Rectal smooth muscle tissue (tissue), 1 donor: ENCODE results near the gene SORBS1.

Experiments used
- H3K27ac ChIP-seq: one replicate; pipeline ENCODE4 v1.7.0; 2013; ENCODE audit warnings: low read depth, low read length, inconsistent platforms
- H3K27me3 ChIP-seq: one replicate; pipeline ENCODE4 v1.7.0; 2013; ENCODE audit warnings: low read length; ENCODE audit not compliant: control insufficient read depth, insufficient read depth
- H3K36me3 ChIP-seq: one replicate; pipeline ENCODE4 v1.7.0; 2013; ENCODE audit warnings: low read length; ENCODE audit not compliant: control insufficient read depth, insufficient read depth
- H3K4me1 ChIP-seq: one replicate; pipeline ENCODE4 v1.7.0; 2013; ENCODE audit warnings: low read length; ENCODE audit not compliant: control insufficient read depth, insufficient read depth
- H3K4me3 ChIP-seq: one replicate; pipeline ENCODE4 v1.7.0; 2013; ENCODE audit warnings: low read length
- H3K9ac ChIP-seq: one replicate; pipeline ENCODE4 v1.7.0; 2013; ENCODE audit warnings: low read length

Gene SORBS1

GRCh38 chr10:95533590-95533989 lies 27.6 kb downstream of the SORBS1 start:
- Histone ChIP-seq H3K4me3 (no peak overlapping the region), H3K4me1 (peaks cover 92% of the 10 kb centered on the region), H3K27ac (peak overlapping the region; percentile 99), H3K9ac (no peak overlapping the region), H3K27me3 (no peaks in the 10 kb centered on the region), H3K36me3 (no peaks in the 10 kb centered on the region)

DNA sequence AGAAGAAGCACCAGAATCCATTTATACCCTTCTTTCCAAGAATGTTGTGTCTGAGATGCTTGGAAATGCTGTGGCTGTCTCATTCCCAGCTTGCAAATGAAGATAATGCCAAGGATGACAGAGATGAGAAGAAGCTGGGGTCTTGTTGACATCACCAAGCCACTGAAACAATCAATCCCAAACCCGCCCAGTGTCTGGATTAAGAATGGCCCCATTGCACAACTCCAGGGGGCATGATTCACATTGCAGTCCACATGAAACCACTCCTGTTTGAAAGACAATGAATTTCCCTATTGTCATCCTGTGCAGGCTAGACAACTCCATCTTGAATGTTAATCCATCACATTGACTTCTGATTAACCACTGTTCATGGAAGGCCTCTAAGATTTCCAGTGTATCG lies 28.6 kb downstream of the SORBS1 start:
- peaks cover 90% of the 10 kb centered on the region for H3K4me1 ChIP-seq
- H3K4me3 ChIP-seq: no peak overlapping the region
- no peak overlapping the region for H3K9ac ChIP-seq
- H3K27me3 ChIP-seq: no peaks in the 10 kb centered on the region
- no peaks in the 10 kb centered on the region for H3K36me3 ChIP-seq
- H3K27ac ChIP-seq: peak overlapping the region; percentile 99

GRCh38 chr10:95531994-95532399 lies 29.2 kb downstream of the SORBS1 start:
- H3K27me3 ChIP-seq: no peaks in the 10 kb centered on the region
- H3K36me3 ChIP-seq: no peaks in the 10 kb centered on the region
- peaks cover 87% of the 10 kb centered on the region for H3K4me1 ChIP-seq
- H3K4me3 ChIP-seq: no peak overlapping the region
- no peak overlapping the region for H3K9ac ChIP-seq
- peak overlapping the region; percentile 99 for H3K27ac ChIP-seq

DNA sequence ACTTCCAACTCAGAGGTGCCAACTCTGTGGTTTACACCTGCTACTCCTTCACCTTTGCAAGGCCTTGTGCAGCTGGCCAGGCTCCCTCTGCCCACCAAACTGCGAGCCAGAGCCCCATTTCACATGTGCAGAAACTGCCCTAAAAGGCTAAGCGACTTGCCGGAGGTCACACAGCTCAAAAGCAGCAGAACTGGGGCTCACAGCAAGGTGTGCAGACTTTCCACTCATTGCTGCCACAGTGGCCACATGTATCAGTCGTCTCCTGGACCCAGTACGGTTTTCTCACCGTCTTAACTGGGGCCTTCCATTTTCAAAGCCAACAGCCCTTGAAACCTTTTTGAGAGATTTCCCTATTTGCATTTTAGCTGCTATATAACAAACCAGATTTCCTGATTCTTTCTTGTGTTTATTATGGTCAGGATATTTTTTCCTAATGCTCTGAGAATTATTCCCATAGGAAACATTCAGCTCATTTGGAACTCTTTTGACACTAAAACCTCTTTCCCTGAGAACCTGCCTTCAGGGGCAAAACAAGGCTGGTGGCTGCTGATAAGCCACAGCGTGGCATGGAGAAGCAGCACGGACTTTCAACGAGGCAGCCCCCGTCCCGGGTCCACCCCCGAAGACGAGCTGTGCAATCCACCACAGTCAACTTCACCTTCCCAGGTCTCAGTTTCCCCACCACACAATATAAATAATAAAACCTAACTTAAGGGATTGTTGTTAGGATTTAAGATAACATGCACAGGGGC lies 29.9 kb downstream of the SORBS1 start:
- Histone ChIP-seq H3K27ac (peak overlapping the region; percentile 99), H3K9ac (no peak overlapping the region), H3K27me3 (no peaks in the 10 kb centered on the region), H3K4me3 (no peak overlapping the region), H3K4me1 (peaks cover 86% of the 10 kb centered on the region), H3K36me3 (no peaks in the 10 kb centered on the region)

GRCh38 chr10:95530561-95530960 lies 30.6 kb downstream of the SORBS1 start:
- no peak overlapping the region for H3K9ac ChIP-seq
- no peaks in the 10 kb centered on the region for H3K36me3 ChIP-seq
- no peak overlapping the region for H3K4me3 ChIP-seq
- peaks cover 87% of the 10 kb centered on the region for H3K4me1 ChIP-seq
- peak overlapping the region; percentile 99 for H3K27ac ChIP-seq
- H3K27me3 ChIP-seq: no peaks in the 10 kb centered on the region

DNA sequence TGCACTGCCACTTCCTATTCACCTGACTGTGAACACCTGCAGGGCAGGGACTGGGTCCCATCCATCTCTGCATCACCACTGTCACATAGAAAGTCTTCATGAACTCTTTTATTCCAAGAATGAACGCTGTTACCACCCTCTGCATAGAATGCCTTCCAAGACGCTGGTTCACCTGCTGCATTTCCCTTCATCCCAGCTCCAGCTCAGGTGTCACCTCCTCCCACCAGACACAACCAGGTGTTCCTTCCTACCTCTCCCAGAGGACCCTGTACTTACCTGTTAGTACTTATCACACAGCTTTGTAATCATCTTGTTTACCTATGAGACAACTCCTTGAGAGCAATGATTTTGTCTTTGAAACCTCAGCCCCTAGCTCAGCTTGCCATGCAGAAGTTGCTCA lies 31.1 kb downstream of the SORBS1 start:
- no peak overlapping the region for H3K9ac ChIP-seq
- H3K27me3 ChIP-seq: no peaks in the 10 kb centered on the region
- no peak overlapping the region for H3K4me3 ChIP-seq
- H3K27ac ChIP-seq: peak overlapping the region; percentile 99
- H3K36me3 ChIP-seq: no peaks in the 10 kb centered on the region
- H3K4me1 ChIP-seq: peaks cover 87% of the 10 kb centered on the region

- Histone ChIP-seq H3K36me3 (no peaks in the 10 kb centered on the region), H3K4me3 (no peak overlapping the region), H3K9ac (no peak overlapping the region), H3K4me1 (peaks cover 72% of the 10 kb centered on the region), H3K27me3 (no peaks in the 10 kb centered on the region), H3K27ac (peak overlapping the region; percentile 85)
Observed at GRCh38 chr10:95526044-95526443, 35.1 kb downstream of the SORBS1 start.

DNA sequence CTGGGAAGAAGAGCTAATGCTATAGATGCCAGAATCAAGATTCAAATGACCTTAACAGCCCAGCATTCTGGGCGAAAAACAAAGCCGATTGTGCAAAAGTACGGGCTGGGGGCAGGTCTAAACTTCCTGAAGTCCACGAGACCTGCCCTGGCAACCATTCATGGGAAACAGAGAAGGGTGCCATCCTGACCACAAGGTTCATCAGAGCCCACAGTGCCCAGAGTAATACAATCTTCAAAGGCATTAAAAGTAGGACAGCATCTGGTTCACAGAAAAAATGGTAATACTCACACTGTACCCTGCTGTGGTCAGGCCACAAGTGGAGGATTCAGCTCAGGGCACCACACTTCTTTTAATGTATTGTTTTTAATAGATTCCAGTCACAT lies 36.1 kb downstream of the SORBS1 start:
- no peaks in the 10 kb centered on the region for H3K36me3 ChIP-seq
- H3K4me3 ChIP-seq: no peak overlapping the region
- H3K9ac ChIP-seq: no peak overlapping the region
- H3K27ac ChIP-seq: peak overlapping the region; percentile 90
- peaks cover 61% of the 10 kb centered on the region for H3K4me1 ChIP-seq
- no peaks in the 10 kb centered on the region for H3K27me3 ChIP-seq

- Histone ChIP-seq H3K9ac (no peak overlapping the region), H3K4me3 (no peak overlapping the region), H3K27me3 (no peaks in the 10 kb centered on the region), H3K36me3 (no peaks in the 10 kb centered on the region), H3K27ac (peak overlapping the region; percentile 90), H3K4me1 (peaks cover 59% of the 10 kb centered on the region)
Observed at GRCh38 chr10:95524358-95525032, 36.7 kb downstream of the SORBS1 start.

DNA sequence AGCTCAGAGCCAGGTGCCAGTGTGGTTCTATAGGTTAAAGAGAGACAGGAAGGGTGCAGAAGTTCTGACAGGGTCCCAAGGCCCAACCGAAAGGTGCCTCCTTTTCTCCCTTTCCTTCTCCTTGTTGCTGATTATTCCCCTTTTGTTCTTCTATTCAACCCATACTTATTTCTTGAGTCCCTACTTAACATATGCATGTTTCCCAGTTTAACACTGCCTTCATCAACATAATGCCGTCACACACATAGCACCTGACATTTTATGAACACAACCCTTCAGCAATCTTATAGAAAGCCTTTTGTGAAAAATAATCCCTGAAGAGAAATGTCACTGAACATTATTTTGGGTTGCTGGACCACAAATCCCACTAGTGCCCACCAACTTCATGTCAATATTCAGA lies 39.1 kb downstream of the SORBS1 start:
- H3K27ac ChIP-seq: peak overlapping the region; percentile 90
- H3K4me1 ChIP-seq: peaks cover 62% of the 10 kb centered on the region
- no peak overlapping the region for H3K9ac ChIP-seq
- no peaks in the 10 kb centered on the region for H3K36me3 ChIP-seq
- H3K27me3 ChIP-seq: no peaks in the 10 kb centered on the region
- no peak overlapping the region for H3K4me3 ChIP-seq

DNA sequence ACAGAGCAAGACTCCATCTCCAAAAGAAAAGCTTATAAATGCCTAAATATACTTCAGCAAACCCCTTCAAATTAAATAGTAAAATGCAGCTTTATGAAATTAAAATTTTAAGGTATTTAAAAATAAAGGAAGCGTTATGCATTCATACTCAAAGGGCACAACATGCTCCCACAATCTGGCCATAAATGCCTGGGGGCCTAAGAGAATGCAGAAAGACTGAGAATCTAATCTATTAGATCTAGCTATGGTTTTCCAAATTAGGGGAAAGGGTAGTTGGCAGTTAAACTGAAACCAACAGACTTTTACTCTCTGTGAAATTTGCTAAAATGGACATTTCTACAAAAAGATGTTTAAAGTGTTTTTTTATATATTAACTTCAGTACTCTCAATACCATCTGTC lies 40.6 kb downstream of the SORBS1 start:
- Histone ChIP-seq H3K36me3 (no peaks in the 10 kb centered on the region), H3K27ac (peak overlapping the region; percentile 90), H3K4me3 (no peak overlapping the region), H3K9ac (no peak overlapping the region), H3K4me1 (peaks cover 51% of the 10 kb centered on the region), H3K27me3 (no peaks in the 10 kb centered on the region)

GRCh38 chr10:95518455-95519452 lies 42.4 kb downstream of the SORBS1 start:
- H3K27ac ChIP-seq: peak overlapping the region; percentile 90
- no peak overlapping the region for H3K4me3 ChIP-seq
- H3K4me1 ChIP-seq: peaks cover 47% of the 10 kb centered on the region
- no peaks in the 10 kb centered on the region for H3K36me3 ChIP-seq
- no peaks in the 10 kb centered on the region for H3K27me3 ChIP-seq
- no peak overlapping the region for H3K9ac ChIP-seq
